Thoracic aorta (tissue), 2 donors: ENCODE results near the gene SURF4. TPM values are rescaled to one million over a fixed set of nuclear protein-coding genes. Genes with fewer than 3 reads are reported as not detected.

Experiments used
- ATAC-seq: fragments of 150-250 bp; one replicate; pipeline ENCODE4 v1.8.0; 2017; ENCODE audit warnings: low read depth; ENCODE audit not compliant: insufficient number of reproducible peaks, low FRiP score
- DNase-seq: peaks from one replicate; pipeline ENCODE4 v3.0.0-alpha.2; 2020; ENCODE audit warnings: low spot score
- H3K27ac ChIP-seq, 2 donors: fragments of 200-600 bp; sonication (generic); 1 replicate in 1 of 2; 2 replicates in 1 of 2; pipeline ENCODE4 v1.5.1; 2016; ENCODE audit warnings: mild to moderate bottlenecking in 2 of 2, moderate library complexity in 2 of 2
- H3K27me3 ChIP-seq: fragments of 200-600 bp; sonication (generic); replicated peaks from 2 replicates; pipeline ENCODE4 v1.6.0; 2016; ENCODE audit warnings: mild to moderate bottlenecking; ENCODE audit not compliant: insufficient read depth
- H3K36me3 ChIP-seq: fragments of 200-600 bp; sonication (generic); one replicate; pipeline ENCODE4 v1.5.1; 2016
- H3K4me1 ChIP-seq, 2 donors: fragments of 200-600 bp; sonication (generic); 1 replicate in 1 of 2; 2 replicates in 1 of 2; pipeline versions ENCODE4 v1.5.1 to v1.6.0; 2016; ENCODE audit warnings: low read depth in 2 of 2, mild to moderate bottlenecking in 1 of 2; ENCODE audit not compliant: control insufficient read depth in 1 of 2
- H3K4me3 ChIP-seq: fragments of 200-600 bp; sonication (generic); 2 replicates; pipeline ENCODE4 v1.5.1; 2016; ENCODE audit warnings: mild to moderate bottlenecking
- H3K9me3 ChIP-seq: fragments of 200-600 bp; sonication (generic); 2 replicates; pipeline ENCODE4 v1.5.1; 2016
- CTCF ChIP-seq: fragments of 200-600 bp; sonication (generic); IDR thresholded peaks from one replicate; pipeline ENCODE4 v1.5.1; 2019; ENCODE audit warnings: antibody characterized with exemption
- total RNA-seq, 2 donors: library from RNA; depleted of rRNA; stranded (reverse); fragments of >200 nt; gene quantifications; one replicate each; pipeline versions ENCODE4 v1.1.0 to v1.2.3, GENCODE V29; 2016

The SURF4 gene
- total RNA-seq, 2 donors from 2014 or later: 152 to 154 TPM

DNA sequence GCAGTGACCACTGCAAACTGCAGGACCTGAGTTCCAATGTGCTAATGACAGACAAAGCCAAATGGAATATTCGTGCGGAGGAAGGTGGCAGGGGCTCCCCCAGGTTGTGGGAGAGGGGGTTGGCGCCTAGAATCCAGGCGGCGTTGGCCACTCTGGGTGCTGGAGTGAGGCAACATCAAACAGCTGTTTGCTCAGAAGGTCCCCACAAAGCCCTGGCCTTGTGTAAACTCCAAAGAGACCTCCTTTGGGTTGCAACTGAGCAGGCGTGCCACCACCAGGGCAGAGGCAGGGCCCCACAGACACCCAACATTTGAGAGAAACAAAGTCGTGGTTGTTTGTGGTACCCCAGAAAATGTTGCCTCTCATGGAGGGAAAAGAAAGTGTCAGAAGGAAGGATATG, 14.9 kb upstream of the SURF4 start:
- H3K27ac ChIP-seq: no peak overlapping the region
- ATAC-seq (no peak), DNase-seq (no peak)
- H3K36me3 ChIP-seq: no peaks in the 10 kb centered on the region
- no peaks in the 10 kb centered on the region for H3K9me3 ChIP-seq
- no peak for TF ChIP-seq CTCF
- no peak overlapping the region for H3K4me3 ChIP-seq
- no peaks in the 10 kb centered on the region for H3K27me3 ChIP-seq
- no peaks in the 10 kb centered on the region for H3K4me1 ChIP-seq

GRCh38 chr9:133389562-133389961, 13.7 kb upstream of the SURF4 start:
- Histone ChIP-seq H3K27me3 (no peaks in the 10 kb centered on the region), H3K4me1 (no peaks in the 10 kb centered on the region), H3K27ac (no peak overlapping the region), H3K36me3 (no peaks in the 10 kb centered on the region), H3K4me3 (no peak overlapping the region), H3K9me3 (no peaks in the 10 kb centered on the region)
- no peak for TF ChIP-seq CTCF
- DNase-seq (no peak), ATAC-seq (no peak)

DNA sequence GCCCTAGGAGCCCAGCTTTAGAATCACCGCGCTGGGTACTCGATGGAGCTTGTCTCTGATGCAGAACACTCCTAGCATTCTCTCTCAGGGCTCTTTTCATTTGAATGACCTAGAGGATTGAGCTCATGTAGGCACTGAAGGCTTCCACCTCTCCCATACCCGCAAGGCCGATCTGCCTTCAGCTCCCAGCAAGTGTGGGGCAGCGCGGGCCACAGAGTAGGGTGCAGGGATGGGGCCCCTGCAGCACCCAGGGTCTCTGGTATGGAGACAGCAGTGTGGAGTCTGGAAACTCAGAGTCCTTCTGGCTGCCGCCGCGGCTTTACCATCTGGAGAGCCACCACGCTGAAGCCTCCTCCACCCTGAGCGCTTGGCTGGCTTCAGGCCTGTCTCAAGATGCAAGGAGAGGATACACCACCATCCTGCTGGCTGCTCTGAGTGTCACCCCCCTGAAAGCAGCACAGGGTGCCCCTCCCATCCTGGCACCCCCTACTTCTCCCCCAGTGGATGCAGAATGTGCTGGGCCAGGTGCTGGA, 13.2 kb upstream of the SURF4 start:
- no peaks in the 10 kb centered on the region for H3K9me3 ChIP-seq
- no peak overlapping the region for H3K27ac ChIP-seq
- no peaks in the 10 kb centered on the region for H3K36me3 ChIP-seq
- no peaks in the 10 kb centered on the region for H3K4me1 ChIP-seq
- no peaks in the 10 kb centered on the region for H3K27me3 ChIP-seq
- TF ChIP-seq CTCF: no peak
- DNase-seq (no peak), ATAC-seq (no peak)
- no peak overlapping the region for H3K4me3 ChIP-seq

DNA sequence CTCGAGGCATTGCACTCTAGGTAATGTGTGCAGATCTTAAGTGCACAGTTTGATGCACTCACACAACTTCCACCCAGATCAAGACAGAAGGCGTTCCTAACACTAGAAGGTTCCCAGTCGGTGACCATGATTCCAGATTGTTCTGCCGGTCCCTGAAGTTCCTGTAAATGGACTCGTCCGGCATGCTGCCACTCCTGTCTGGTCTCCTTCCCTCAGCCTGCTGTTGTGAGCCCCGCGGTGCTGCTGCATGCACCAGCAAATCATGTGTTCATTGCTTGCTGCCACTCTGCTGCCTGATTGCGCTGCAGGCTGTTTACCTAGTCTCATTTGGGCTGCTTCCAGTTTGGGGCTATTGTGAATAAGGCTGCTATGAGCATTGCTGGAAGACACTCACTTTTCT, 11.8 kb upstream of the SURF4 start:
- Histone ChIP-seq H3K4me3 (no peak overlapping the region), H3K27me3 (no peaks in the 10 kb centered on the region), H3K27ac (no peak overlapping the region), H3K4me1 (no peaks in the 10 kb centered on the region), H3K9me3 (no peaks in the 10 kb centered on the region), H3K36me3 (no peaks in the 10 kb centered on the region)
- DNase-seq (no peak), ATAC-seq (no peak)
- no peak for TF ChIP-seq CTCF

- no peak for ATAC-seq
Observed at GRCh38 chr9:133386338-133386737, 10.5 kb upstream of the SURF4 start.

More at GRCh38 chr9:133386338-133386737, 10.5 kb upstream of the SURF4 start:
- no peaks in the 10 kb centered on the region for H3K36me3 ChIP-seq
- TF ChIP-seq CTCF: no peak
- no peaks in the 10 kb centered on the region for H3K9me3 ChIP-seq
- H3K27me3 ChIP-seq: no peaks in the 10 kb centered on the region
- no peak overlapping the region for H3K27ac ChIP-seq
- H3K4me3 ChIP-seq: no peak overlapping the region
- no peak for DNase-seq
- H3K4me1 ChIP-seq: no peaks in the 10 kb centered on the region
